ENCODE results near the gene RNF151. TPM values are rescaled to one million over a fixed set of nuclear protein-coding genes. Genes with fewer than 3 reads are reported as not detected.

RNF151 gene
- total and polyA plus RNA-seq, 2 donors (not counting 1 experiment from before 2014, with no cell fraction given) = 0.13 to 0.76 TPM

- no peaks in the 10 kb centered on the region for H3K9me3 ChIP-seq (ENCODE audit: control extremely low read depth in 1 of 3, control insufficient read depth in 2 of 3, insufficient read depth in 1 of 3, low read length in 2 of 3)
- DNase-seq = no peak
- intact Hi-C loops (cut with micrococcal nuclease) = no loop called here
- CTCF ChIA-PET = interaction anchor here (0.6 to 1.7 kb wide), 2 partner anchors 125 to 139 kb away, joined by 3 to 10 read pairs; no protein-coding TSS in a partner anchor
- POLR2A ChIA-PET = no interaction called here
- Mint-ChIP-seq H3K4me1 (peaks cover 2% of the 10 kb centered on the region), H3K4me3 (no peak overlapping the region), H3K9me3 (ENCODE audit: insufficient read depth) (no peaks in the 10 kb centered on the region), H3K27me3 (peaks cover 15% of the 10 kb centered on the region), H3K27ac (no peak overlapping the region)
- H3K4me2 ChIP-seq (replicated peaks; ENCODE audit: low read depth, low read length, poor library complexity, severe bottlenecking) = no peak overlapping the region
- H3K79me2 ChIP-seq (ENCODE audit: control insufficient read depth, insufficient read depth, low read length) = no peaks in the 10 kb centered on the region
- no peak for ATAC-seq (ENCODE audit: low read depth)
- peaks cover 8 to 17% of the 10 kb centered on the region in 2 donors for H3K4me1 ChIP-seq (ENCODE audit: control insufficient read depth in 2 of 2, insufficient read depth in 2 of 2, low read length in 2 of 2)
- H3K27ac ChIP-seq (ENCODE audit: low read length in 2 of 2) = no peak overlapping the region
- no peak overlapping the region for H3K4me3 ChIP-seq (ENCODE audit: control extremely low read depth in 1 of 5, extremely low read depth in 1 of 5, insufficient read depth in 1 of 5, low read depth in 2 of 5, low read length in 4 of 5)
- no peak overlapping the region for H3K9ac ChIP-seq (ENCODE audit: low read length)
- H3K27me3 ChIP-seq (replicated peaks in 1 of 4; ENCODE audit: control extremely low read depth in 1 of 4, control insufficient read depth in 3 of 4, insufficient read depth in 4 of 4, low read length in 3 of 4) = peaks cover 0 to 26% (median 8%) of the 10 kb centered on the region in 4 experiments
- H2AFZ ChIP-seq (ENCODE audit: insufficient read depth, low read depth, low read length, poor library complexity, severe bottlenecking) = no peak overlapping the region
- WGBS (ENCODE audit: insufficient coverage) = 96% methylated on average over 4 of the region's 7 CpGs
- H4K20me1 ChIP-seq (ENCODE audit: control insufficient read depth, insufficient read depth, low read length, poor library complexity, severe bottlenecking) = no peaks in the 10 kb centered on the region
- TF ChIP-seq EZH2 (IDR thresholded peaks at IDR 0.05; ENCODE audit: borderline replicate concordance, insufficient read depth, low read depth, low read length, poor library complexity, severe bottlenecking) = no peak
- TF ChIP-seq, protein P1, sequence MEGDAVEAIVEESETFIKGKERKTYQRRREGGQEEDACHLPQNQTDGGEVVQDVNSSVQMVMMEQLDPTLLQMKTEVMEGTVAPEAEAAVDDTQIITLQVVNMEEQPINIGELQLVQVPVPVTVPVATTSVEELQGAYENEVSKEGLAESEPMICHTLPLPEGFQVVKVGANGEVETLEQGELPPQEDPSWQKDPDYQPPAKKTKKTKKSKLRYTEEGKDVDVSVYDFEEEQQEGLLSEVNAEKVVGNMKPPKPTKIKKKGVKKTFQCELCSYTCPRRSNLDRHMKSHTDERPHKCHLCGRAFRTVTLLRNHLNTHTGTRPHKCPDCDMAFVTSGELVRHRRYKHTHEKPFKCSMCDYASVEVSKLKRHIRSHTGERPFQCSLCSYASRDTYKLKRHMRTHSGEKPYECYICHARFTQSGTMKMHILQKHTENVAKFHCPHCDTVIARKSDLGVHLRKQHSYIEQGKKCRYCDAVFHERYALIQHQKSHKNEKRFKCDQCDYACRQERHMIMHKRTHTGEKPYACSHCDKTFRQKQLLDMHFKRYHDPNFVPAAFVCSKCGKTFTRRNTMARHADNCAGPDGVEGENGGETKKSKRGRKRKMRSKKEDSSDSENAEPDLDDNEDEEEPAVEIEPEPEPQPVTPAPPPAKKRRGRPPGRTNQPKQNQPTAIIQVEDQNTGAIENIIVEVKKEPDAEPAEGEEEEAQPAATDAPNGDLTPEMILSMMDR (IDR thresholded peaks at IDR 0.05) = no peak
- H3K36me3 ChIP-seq (replicated peaks in 1 of 2; ENCODE audit: control extremely low read depth in 1 of 2, control insufficient read depth in 1 of 2, extremely low read depth in 1 of 2, insufficient read depth in 2 of 2, low read length in 1 of 2) = no peaks in the 10 kb centered on the region
Measured at GRCh38 chr16:2015947-2016208, 49.2 kb downstream of the RNF151 start.

GRCh38 chr16:2016407-2016922 is 49.8 kb downstream of the RNF151 start:
- DNase-seq = no peak
- peaks cover 0 to 31% (median 9%) of the 10 kb centered on the region in 4 experiments for H3K27me3 ChIP-seq (replicated peaks in 1 of 4; ENCODE audit: control extremely low read depth in 1 of 4, control insufficient read depth in 3 of 4, insufficient read depth in 4 of 4, low read length in 3 of 4)
- no peak overlapping the region for H3K4me2 ChIP-seq (replicated peaks; ENCODE audit: low read depth, low read length, poor library complexity, severe bottlenecking)
- H3K4me1 Mint-ChIP-seq = peaks cover 2% of the 10 kb centered on the region
- H3K9ac ChIP-seq (ENCODE audit: low read length) = no peak overlapping the region
- no peaks in the 10 kb centered on the region for H3K79me2 ChIP-seq (ENCODE audit: control insufficient read depth, insufficient read depth, low read length)
- no peaks in the 10 kb centered on the region for H3K9me3 ChIP-seq (ENCODE audit: control extremely low read depth in 1 of 3, control insufficient read depth in 2 of 3, insufficient read depth in 1 of 3, low read length in 2 of 3)
- no peaks in the 10 kb centered on the region for H4K20me1 ChIP-seq (ENCODE audit: control insufficient read depth, insufficient read depth, low read length, poor library complexity, severe bottlenecking)
- ChIA-PET CTCF (interaction anchor here (0.6 to 1.7 kb wide), 3 partner anchors 12 to 138 kb away, joined by 3 to 10 read pairs (median 3); no protein-coding TSS in a partner anchor), POLR2A (no interaction called here)
- H3K36me3 ChIP-seq (replicated peaks in 1 of 2; ENCODE audit: control extremely low read depth in 1 of 2, control insufficient read depth in 1 of 2, extremely low read depth in 1 of 2, insufficient read depth in 2 of 2, low read length in 1 of 2) = no peaks in the 10 kb centered on the region
- H2AFZ ChIP-seq (ENCODE audit: insufficient read depth, low read depth, low read length, poor library complexity, severe bottlenecking) = no peak overlapping the region
- H3K27ac ChIP-seq (ENCODE audit: low read length in 2 of 2) = no peak overlapping the region
- TF ChIP-seq EZH2 (IDR thresholded peaks at IDR 0.05; ENCODE audit: borderline replicate concordance, insufficient read depth, low read depth, low read length, poor library complexity, severe bottlenecking) = no peak
- TF ChIP-seq, protein P1 (IDR thresholded peaks at IDR 0.05) = peak; percentile 51
- no peak overlapping the region for H3K27ac Mint-ChIP-seq
- intact Hi-C loops (cut with micrococcal nuclease) = no loop called here
- H3K9me3 Mint-ChIP-seq (ENCODE audit: insufficient read depth) = no peaks in the 10 kb centered on the region
- WGBS (ENCODE audit: insufficient coverage) = 40% methylated on average over 10 of the region's 13 CpGs
- H3K4me1 ChIP-seq (ENCODE audit: control insufficient read depth in 2 of 2, insufficient read depth in 2 of 2, low read length in 2 of 2) = peaks cover 8 to 17% of the 10 kb centered on the region in 2 donors
- peaks cover 15% of the 10 kb centered on the region for H3K27me3 Mint-ChIP-seq
- no peak overlapping the region for H3K4me3 ChIP-seq (ENCODE audit: control extremely low read depth in 1 of 5, extremely low read depth in 1 of 5, insufficient read depth in 1 of 5, low read depth in 2 of 5, low read length in 4 of 5)
- H3K4me3 Mint-ChIP-seq = no peak overlapping the region
- ATAC-seq (ENCODE audit: low read depth) = no peak

Small RNA genes within 50 kb of the gene (small RNA-seq; reads per million reads assigned to genes)
- gene AC005363.2 (ENCODE audit: insufficient read length, low read depth, low replicate concordance) (not detected), gene RN7SL219P (ENCODE audit: insufficient read length, low read depth, low replicate concordance) (not detected), gene SNORA10 (ENCODE audit: insufficient read length, low read depth, low replicate concordance) (not detected), gene SNORA64 (ENCODE audit: insufficient read length, low read depth, low replicate concordance) (not detected)

Other genes starting within 250 kb of the RNF151 start
- 57.3 and 63.2 TPM in 2 replicates for gene NME3, start 195.3 kb upstream of the RNF151 start, total RNA-seq
- gene NME3, start 195.3 kb upstream of the RNF151 start, polyA plus RNA-seq = 99.0 and 150 TPM in 2 replicates
- gene EME2, start 194.0 kb upstream of the RNF151 start, total RNA-seq = 42.5 and 43.9 TPM in 2 replicates
- 34.6 and 44.1 TPM in 2 replicates for gene EME2, start 194.0 kb upstream of the RNF151 start, polyA plus RNA-seq
- gene MRPS34, start 193.7 kb upstream of the RNF151 start, total RNA-seq = 44.6 and 54.5 TPM in 2 replicates
- 34.4 and 55.2 TPM in 2 replicates for gene MRPS34, start 193.7 kb upstream of the RNF151 start, polyA plus RNA-seq
- 91.2 and 95.5 TPM in 2 replicates for gene SPSB3, start 184.3 kb upstream of the RNF151 start, total RNA-seq
- gene SPSB3, start 184.3 kb upstream of the RNF151 start, polyA plus RNA-seq = 255 and 264 TPM in 2 replicates
- gene NUBP2, start 183.9 kb upstream of the RNF151 start, total RNA-seq = 50.2 and 52.6 TPM in 2 replicates
- 49.3 and 71.7 TPM in 2 replicates for gene NUBP2, start 183.9 kb upstream of the RNF151 start, polyA plus RNA-seq
- 0.22 TPM in 1 of 2 replicates, not detected in the other for gene IGFALS, start 173.2 kb upstream of the RNF151 start, total RNA-seq
- 0.49 and 0.63 TPM in 2 replicates for gene IGFALS, start 173.2 kb upstream of the RNF151 start, polyA plus RNA-seq
- 49.7 and 50.6 TPM in 2 replicates for gene HAGH, start 140.0 kb upstream of the RNF151 start, total RNA-seq
- 48.9 and 74.2 TPM in 2 replicates for gene HAGH, start 140.0 kb upstream of the RNF151 start, polyA plus RNA-seq
- gene FAHD1, start 139.7 kb upstream of the RNF151 start, total RNA-seq = 11.0 and 13.3 TPM in 2 replicates
- 7.2 and 14.5 TPM in 2 replicates for gene FAHD1, start 139.7 kb upstream of the RNF151 start, polyA plus RNA-seq
- gene MEIOB, start 94.7 kb upstream of the RNF151 start, total RNA-seq = not detected in 2 replicates
- gene MEIOB, start 94.7 kb upstream of the RNF151 start, polyA plus RNA-seq = not detected in 2 replicates
- gene HS3ST6, start 48.4 kb upstream of the RNF151 start, total RNA-seq = not detected in 2 replicates
- not detected in 2 replicates for gene HS3ST6, start 48.4 kb upstream of the RNF151 start, polyA plus RNA-seq
- 15.2 and 17.5 TPM in 2 replicates for gene MSRB1, start 23.7 kb upstream of the RNF151 start, total RNA-seq
- gene MSRB1, start 23.7 kb upstream of the RNF151 start, polyA plus RNA-seq = 4.4 and 8.5 TPM in 2 replicates
- gene RPL3L, start 12.2 kb upstream of the RNF151 start, total RNA-seq = not detected in 2 replicates
- not detected in 2 replicates for gene RPL3L, start 12.2 kb upstream of the RNF151 start, polyA plus RNA-seq
- gene NDUFB10, start 7.3 kb upstream of the RNF151 start, total RNA-seq = 63.7 and 70.4 TPM in 2 replicates
- gene NDUFB10, start 7.3 kb upstream of the RNF151 start, polyA plus RNA-seq = 76.9 and 92.6 TPM in 2 replicates
- gene RPS2, start 2.0 kb upstream of the RNF151 start, total RNA-seq = 3,155 and 3,261 TPM in 2 replicates
- 4,202 and 6,138 TPM in 2 replicates for gene RPS2, start 2.0 kb upstream of the RNF151 start, polyA plus RNA-seq
- gene TBL3, start 5.2 kb downstream of the RNF151 start, total RNA-seq = 31.9 and 32.2 TPM in 2 replicates
- gene TBL3, start 5.2 kb downstream of the RNF151 start, polyA plus RNA-seq = 41.2 and 52.2 TPM in 2 replicates
- gene NOXO1, start 14.6 kb downstream of the RNF151 start, total RNA-seq = 0.49 and 0.74 TPM in 2 replicates
- 0.30 and 1.0 TPM in 2 replicates for gene NOXO1, start 14.6 kb downstream of the RNF151 start, polyA plus RNA-seq
- 28.2 and 30.4 TPM in 2 replicates for gene GFER, start 17.3 kb downstream of the RNF151 start, total RNA-seq
- 15.6 and 16.1 TPM in 2 replicates for gene GFER, start 17.3 kb downstream of the RNF151 start, polyA plus RNA-seq
- 19.8 and 20.8 TPM in 2 replicates for gene SYNGR3, start 23.1 kb downstream of the RNF151 start, total RNA-seq
- gene SYNGR3, start 23.1 kb downstream of the RNF151 start, polyA plus RNA-seq = 19.5 and 28.7 TPM in 2 replicates
- gene ZNF598, start 43.0 kb downstream of the RNF151 start, total RNA-seq = 49.5 and 50.3 TPM in 2 replicates
- gene ZNF598, start 43.0 kb downstream of the RNF151 start, polyA plus RNA-seq = 61.1 and 61.5 TPM in 2 replicates
- gene NPW, start 52.9 kb downstream of the RNF151 start, total RNA-seq = 0.70 and 1.7 TPM in 2 replicates
- 0.13 and 0.36 TPM in 2 replicates for gene NPW, start 52.9 kb downstream of the RNF151 start, polyA plus RNA-seq
- gene NHERF2, start 60.0 kb downstream of the RNF151 start, total RNA-seq = 1.9 and 2.2 TPM in 2 replicates
- gene NHERF2, start 60.0 kb downstream of the RNF151 start, polyA plus RNA-seq = 1.5 and 1.8 TPM in 2 replicates
- gene NTHL1, start 81.0 kb downstream of the RNF151 start, total RNA-seq = 14.1 and 17.5 TPM in 2 replicates
- 20.1 and 27.6 TPM in 2 replicates for gene NTHL1, start 81.0 kb downstream of the RNF151 start, polyA plus RNA-seq
- gene TSC2, start 81.1 kb downstream of the RNF151 start, total RNA-seq = 188 and 194 TPM in 2 replicates
- gene TSC2, start 81.1 kb downstream of the RNF151 start, polyA plus RNA-seq = 128 and 134 TPM in 2 replicates
- 103 and 116 TPM in 2 replicates for gene PKD1, start 169.0 kb downstream of the RNF151 start, total RNA-seq
- 97.6 and 100 TPM in 2 replicates for gene PKD1, start 169.0 kb downstream of the RNF151 start, polyA plus RNA-seq
- 0.58 and 0.62 TPM in 2 replicates for gene RAB26, start 181.8 kb downstream of the RNF151 start, total RNA-seq
- gene RAB26, start 181.8 kb downstream of the RNF151 start, polyA plus RNA-seq = 0.95 and 1.2 TPM in 2 replicates
- gene TRAF7, start 188.9 kb downstream of the RNF151 start, total RNA-seq = 42.3 and 50.9 TPM in 2 replicates
- 30.4 and 46.1 TPM in 2 replicates for gene TRAF7, start 188.9 kb downstream of the RNF151 start, polyA plus RNA-seq
- 0.05 TPM in 1 of 2 replicates, not detected in the other for gene CASKIN1, start 229.7 kb downstream of the RNF151 start, total RNA-seq
- 0.01 TPM in 1 of 2 replicates, not detected in the other for gene CASKIN1, start 229.7 kb downstream of the RNF151 start, polyA plus RNA-seq
- gene MLST8, start 238.6 kb downstream of the RNF151 start, total RNA-seq = 36.1 and 39.0 TPM in 2 replicates
- 107 and 112 TPM in 2 replicates for gene MLST8, start 238.6 kb downstream of the RNF151 start, polyA plus RNA-seq
- 13.1 and 18.3 TPM in 2 replicates for gene BRICD5, start 244.0 kb downstream of the RNF151 start, total RNA-seq
- 11.9 and 16.8 TPM in 2 replicates for gene BRICD5, start 244.0 kb downstream of the RNF151 start, polyA plus RNA-seq
- gene PGP, start 248.0 kb downstream of the RNF151 start, total RNA-seq = 15.1 and 16.5 TPM in 2 replicates
- gene PGP, start 248.0 kb downstream of the RNF151 start, polyA plus RNA-seq = 13.4 and 15.4 TPM in 2 replicates

Data from B cell (primary cell).